Prostate gland (tissue), 2 donors: ENCODE results near the gene DYRK2.

Experiments
- POLR2A ChIP-seq: fragments of 450-650 bp; IDR thresholded peaks from one replicate; pipeline ENCODE4 v1.6.1; 2016; ENCODE audit warnings: antibody characterized with exemption, mild to moderate bottlenecking
- POLR2AphosphoS5 ChIP-seq: sonication (generic); formaldehyde crosslinking; IDR thresholded peaks from one replicate; pipeline ENCODE4 v1.6.1; 2017; ENCODE audit warnings: antibody characterized with exemption
- TF ChIP-seq, protein P1 (sequence below), 4 experiments: fragments of 200-600 bp in 2 of 4; fragments of 450-650 bp in 2 of 4; sonication (generic) in 2 of 4; IDR thresholded peaks; 1 replicate in 3 of 4; 2 replicates in 1 of 4; pipeline ENCODE4 v1.5.1; 2016 to 2019; ENCODE audit warnings: antibody characterized with exemption in 4 of 4, mild to moderate bottlenecking in 2 of 4, moderate library complexity in 2 of 4

GRCh38 chr12:67702136-67702535 lies 53.6 kb downstream of the DYRK2 start:
- TF ChIP-seq, protein P1, sequence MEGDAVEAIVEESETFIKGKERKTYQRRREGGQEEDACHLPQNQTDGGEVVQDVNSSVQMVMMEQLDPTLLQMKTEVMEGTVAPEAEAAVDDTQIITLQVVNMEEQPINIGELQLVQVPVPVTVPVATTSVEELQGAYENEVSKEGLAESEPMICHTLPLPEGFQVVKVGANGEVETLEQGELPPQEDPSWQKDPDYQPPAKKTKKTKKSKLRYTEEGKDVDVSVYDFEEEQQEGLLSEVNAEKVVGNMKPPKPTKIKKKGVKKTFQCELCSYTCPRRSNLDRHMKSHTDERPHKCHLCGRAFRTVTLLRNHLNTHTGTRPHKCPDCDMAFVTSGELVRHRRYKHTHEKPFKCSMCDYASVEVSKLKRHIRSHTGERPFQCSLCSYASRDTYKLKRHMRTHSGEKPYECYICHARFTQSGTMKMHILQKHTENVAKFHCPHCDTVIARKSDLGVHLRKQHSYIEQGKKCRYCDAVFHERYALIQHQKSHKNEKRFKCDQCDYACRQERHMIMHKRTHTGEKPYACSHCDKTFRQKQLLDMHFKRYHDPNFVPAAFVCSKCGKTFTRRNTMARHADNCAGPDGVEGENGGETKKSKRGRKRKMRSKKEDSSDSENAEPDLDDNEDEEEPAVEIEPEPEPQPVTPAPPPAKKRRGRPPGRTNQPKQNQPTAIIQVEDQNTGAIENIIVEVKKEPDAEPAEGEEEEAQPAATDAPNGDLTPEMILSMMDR (IDR thresholded peaks at IDR 0.05) = no peak
- TF ChIP-seq POLR2A (no peak), POLR2AphosphoS5 (no peak)
